K562 (cell line): ENCODE data around the gene SH3BP5L.

Experiments used
- EGR1 ChIP-seq: fragments of 450-650 bp; conservative IDR thresholded peaks from 2 replicates; pipeline ENCODE4 v1.6.1; 2017; ENCODE audit warnings: mild to moderate bottlenecking
- HDGF ChIP-seq: fragments of 450-650 bp; IDR thresholded peaks from 2 replicates; pipeline ENCODE4 v1.6.1; 2016
- JUNB ChIP-seq: fragments of 450-650 bp; formaldehyde crosslinking; conservative IDR thresholded peaks from 2 replicates; pipeline ENCODE4 v1.4.0; 2020; ENCODE audit warnings: mild to moderate bottlenecking
- MAFK ChIP-seq: IDR thresholded peaks from 2 replicates; pipeline ENCODE4 v1.6.1; 2011; ENCODE audit warnings: low read length, improper control_type of control experiment
- SP2 ChIP-seq: IDR thresholded peaks from 2 replicates; pipeline ENCODE4 v1.6.1; 2011; ENCODE audit warnings: mild to moderate bottlenecking, low read depth, low read length, moderate library complexity; ENCODE audit not compliant: poor library complexity, severe bottlenecking; ENCODE audit errors: extremely low read depth
- WHSC1 ChIP-seq: IDR thresholded peaks from one replicate; pipeline ENCODE4 v1.6.1; 2012; ENCODE audit warnings: low read length, control low read depth, inconsistent platforms
- ZNF121 ChIP-seq: sonication (generic); formaldehyde crosslinking; conservative IDR thresholded peaks from 2 replicates; pipeline ENCODE4 v1.8.0; 2022; ENCODE audit warnings: missing genetic modification reagents
- ZNF23 ChIP-seq: fragments of 250-450 bp; sonication (Bioruptor Pico); IDR thresholded peaks from 2 replicates; pipeline ENCODE4 v1.4.0; 2020; ENCODE audit warnings: mild to moderate bottlenecking
- TF ChIP-seq, protein P1 (sequence below), 2 experiments: fragments of 450-650 bp; formaldehyde crosslinking in 1 of 2; IDR thresholded peaks; 2 replicates each; pipeline versions ENCODE4 v1.4.0 to v1.6.1; 2014 to 2020; ENCODE audit warnings: mild to moderate bottlenecking in 2 of 2, borderline replicate concordance in 1 of 2, low read depth in 1 of 2
- TF ChIP-seq, protein P2 (sequence below): fragments of 450-650 bp; IDR thresholded peaks from 2 replicates; pipeline ENCODE4 v1.6.1; 2016; ENCODE audit warnings: low read depth

DNA sequence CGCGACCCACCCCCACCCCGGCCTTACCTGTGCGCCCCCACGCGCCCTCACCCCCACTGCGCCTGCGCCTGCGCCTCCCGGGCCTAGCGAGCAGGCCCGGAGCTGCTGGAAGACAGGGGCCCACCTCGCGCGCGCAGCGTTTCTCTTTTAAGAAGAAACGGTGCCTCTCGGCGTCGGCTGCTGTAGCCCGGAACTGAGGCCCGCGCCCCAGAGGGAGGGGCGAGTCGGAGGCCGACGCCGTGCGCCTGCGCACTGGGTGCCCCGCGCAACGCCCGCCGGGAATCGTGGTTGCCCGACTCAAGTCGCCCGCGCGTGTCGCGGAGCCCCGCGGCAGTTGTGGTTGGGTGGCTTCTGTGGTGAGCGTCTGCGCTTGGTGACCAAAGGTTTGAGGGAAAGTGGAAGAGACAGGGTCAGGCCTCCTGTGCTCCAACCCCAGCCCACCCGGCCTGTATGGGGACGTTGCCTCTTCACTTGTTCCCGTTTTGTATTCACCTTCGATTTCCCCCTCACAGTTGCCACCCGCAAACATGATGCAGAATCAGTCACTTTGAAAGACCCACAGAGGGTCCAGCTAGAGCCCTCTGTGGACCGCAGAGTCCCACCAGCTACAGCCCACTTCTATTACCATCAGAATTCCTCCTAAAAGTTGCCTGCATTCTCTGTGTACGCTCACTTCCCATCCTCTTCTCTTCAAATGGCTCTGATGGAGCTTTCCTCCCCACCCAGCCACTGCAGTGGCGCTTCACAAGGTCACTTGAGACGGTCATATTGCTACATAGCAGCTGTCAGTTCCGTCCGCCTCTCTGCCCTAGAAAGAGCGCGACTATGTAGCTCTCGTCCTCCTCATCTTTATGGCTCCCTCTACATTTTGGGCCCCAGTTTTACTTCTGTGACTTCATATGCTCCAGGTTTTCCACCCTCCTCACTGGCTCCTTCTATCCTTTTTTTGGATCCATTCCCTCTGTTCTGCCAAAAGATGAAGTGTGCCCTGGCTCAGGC, 33.5 kb upstream of the SH3BP5L start, which contains the start of gene ZNF692:
- TF ChIP-seq JUNB (no peak), EGR1 (0 out of 2 replicates have a peak, but pooled peaks have one; percentile 37), ZNF23 (peak; percentile 39; the same call in 1 of the 2 replicates), HDGF (no peak), SP2 (no peak), WHSC1 (no peak), MAFK (no peak), ZNF121 (CRISPR knock-in tag) (no peak)
- TF ChIP-seq, protein P1, sequence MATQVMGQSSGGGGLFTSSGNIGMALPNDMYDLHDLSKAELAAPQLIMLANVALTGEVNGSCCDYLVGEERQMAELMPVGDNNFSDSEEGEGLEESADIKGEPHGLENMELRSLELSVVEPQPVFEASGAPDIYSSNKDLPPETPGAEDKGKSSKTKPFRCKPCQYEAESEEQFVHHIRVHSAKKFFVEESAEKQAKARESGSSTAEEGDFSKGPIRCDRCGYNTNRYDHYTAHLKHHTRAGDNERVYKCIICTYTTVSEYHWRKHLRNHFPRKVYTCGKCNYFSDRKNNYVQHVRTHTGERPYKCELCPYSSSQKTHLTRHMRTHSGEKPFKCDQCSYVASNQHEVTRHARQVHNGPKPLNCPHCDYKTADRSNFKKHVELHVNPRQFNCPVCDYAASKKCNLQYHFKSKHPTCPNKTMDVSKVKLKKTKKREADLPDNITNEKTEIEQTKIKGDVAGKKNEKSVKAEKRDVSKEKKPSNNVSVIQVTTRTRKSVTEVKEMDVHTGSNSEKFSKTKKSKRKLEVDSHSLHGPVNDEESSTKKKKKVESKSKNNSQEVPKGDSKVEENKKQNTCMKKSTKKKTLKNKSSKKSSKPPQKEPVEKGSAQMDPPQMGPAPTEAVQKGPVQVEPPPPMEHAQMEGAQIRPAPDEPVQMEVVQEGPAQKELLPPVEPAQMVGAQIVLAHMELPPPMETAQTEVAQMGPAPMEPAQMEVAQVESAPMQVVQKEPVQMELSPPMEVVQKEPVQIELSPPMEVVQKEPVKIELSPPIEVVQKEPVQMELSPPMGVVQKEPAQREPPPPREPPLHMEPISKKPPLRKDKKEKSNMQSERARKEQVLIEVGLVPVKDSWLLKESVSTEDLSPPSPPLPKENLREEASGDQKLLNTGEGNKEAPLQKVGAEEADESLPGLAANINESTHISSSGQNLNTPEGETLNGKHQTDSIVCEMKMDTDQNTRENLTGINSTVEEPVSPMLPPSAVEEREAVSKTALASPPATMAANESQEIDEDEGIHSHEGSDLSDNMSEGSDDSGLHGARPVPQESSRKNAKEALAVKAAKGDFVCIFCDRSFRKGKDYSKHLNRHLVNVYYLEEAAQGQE (IDR thresholded peaks at IDR 0.05; ENCODE audit: borderline replicate concordance), result no peak
- TF ChIP-seq, protein P1 (CRISPR knock-in tag; IDR thresholded peaks at IDR 0.05; ENCODE audit: low read depth), result peak; percentile 61
- TF ChIP-seq, protein P2, sequence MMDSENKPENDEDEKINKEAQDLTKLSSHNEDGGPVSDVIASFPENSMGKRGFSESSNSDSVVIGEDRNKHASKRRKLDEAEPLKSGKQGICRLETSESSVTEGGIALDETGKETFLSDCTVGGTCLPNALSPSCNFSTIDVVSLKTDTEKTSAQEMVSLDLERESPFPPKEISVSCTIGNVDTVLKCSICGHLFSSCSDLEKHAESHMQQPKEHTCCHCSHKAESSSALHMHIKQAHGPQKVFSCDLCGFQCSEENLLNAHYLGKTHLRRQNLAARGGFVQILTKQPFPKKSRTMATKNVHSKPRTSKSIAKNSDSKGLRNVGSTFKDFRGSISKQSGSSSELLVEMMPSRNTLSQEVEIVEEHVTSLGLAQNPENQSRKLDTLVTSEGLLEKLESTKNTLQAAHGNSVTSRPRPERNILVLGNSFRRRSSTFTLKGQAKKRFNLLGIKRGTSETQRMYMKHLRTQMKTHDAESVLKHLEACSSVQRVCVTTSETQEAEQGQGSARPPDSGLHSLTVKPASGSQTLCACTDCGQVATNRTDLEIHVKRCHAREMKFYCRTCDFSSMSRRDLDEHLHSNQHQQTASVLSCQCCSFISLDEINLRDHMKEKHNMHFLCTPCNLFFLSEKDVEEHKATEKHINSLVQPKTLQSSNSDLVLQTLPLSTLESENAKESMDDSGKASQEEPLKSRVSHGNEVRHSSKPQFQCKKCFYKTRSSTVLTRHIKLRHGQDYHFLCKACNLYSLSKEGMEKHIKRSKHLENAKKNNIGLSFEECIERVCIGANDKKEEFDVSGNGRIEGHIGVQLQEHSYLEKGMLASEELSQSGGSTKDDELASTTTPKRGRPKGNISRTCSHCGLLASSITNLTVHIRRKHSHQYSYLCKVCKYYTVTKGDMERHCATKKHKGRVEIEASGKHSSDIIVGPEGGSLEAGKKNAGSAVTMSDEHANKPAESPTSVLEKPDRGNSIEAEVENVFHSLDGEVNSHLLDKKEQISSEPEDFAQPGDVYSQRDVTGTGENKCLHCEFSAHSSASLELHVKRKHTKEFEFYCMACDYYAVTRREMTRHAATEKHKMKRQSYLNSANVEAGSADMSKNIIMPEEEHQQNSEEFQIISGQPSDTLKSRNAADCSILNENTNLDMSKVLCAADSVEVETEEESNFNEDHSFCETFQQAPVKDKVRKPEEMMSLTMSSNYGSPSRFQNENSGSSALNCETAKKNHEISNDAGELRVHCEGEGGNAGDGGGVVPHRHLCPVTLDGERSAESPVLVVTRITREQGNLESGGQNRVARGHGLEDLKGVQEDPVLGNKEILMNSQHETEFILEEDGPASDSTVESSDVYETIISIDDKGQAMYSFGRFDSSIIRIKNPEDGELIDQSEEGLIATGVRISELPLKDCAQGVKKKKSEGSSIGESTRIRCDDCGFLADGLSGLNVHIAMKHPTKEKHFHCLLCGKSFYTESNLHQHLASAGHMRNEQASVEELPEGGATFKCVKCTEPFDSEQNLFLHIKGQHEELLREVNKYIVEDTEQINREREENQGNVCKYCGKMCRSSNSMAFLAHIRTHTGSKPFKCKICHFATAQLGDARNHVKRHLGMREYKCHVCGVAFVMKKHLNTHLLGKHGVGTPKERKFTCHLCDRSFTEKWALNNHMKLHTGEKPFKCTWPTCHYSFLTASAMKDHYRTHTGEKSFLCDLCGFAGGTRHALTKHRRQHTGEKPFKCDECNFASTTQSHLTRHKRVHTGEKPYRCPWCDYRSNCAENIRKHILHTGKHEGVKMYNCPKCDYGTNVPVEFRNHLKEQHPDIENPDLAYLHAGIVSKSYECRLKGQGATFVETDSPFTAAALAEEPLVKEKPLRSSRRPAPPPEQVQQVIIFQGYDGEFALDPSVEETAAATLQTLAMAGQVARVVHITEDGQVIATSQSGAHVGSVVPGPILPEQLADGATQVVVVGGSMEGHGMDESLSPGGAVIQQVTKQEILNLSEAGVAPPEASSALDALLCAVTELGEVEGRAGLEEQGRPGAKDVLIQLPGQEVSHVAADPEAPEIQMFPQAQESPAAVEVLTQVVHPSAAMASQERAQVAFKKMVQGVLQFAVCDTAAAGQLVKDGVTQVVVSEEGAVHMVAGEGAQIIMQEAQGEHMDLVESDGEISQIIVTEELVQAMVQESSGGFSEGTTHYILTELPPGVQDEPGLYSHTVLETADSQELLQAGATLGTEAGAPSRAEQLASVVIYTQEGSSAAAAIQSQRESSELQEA, result no peak
